GM19372 (cell line): ENCODE results near the gene PDE9A.
"Not testable (repeated sequence)": the region's sequence is repeated elsewhere in the genome, so short reads cannot be mapped to it uniquely, and the experiment has no call there.

Source experiments
- ATAC-seq: cut with Tn5 transposase; IDR thresholded peaks from one replicate; pipeline ENCODE4 v1.9.1; 2021; ENCODE audit warnings: mild to moderate bottlenecking, low read depth, moderate library complexity; ENCODE audit not compliant: unreplicated experiment

PDE9A gene

DNA sequence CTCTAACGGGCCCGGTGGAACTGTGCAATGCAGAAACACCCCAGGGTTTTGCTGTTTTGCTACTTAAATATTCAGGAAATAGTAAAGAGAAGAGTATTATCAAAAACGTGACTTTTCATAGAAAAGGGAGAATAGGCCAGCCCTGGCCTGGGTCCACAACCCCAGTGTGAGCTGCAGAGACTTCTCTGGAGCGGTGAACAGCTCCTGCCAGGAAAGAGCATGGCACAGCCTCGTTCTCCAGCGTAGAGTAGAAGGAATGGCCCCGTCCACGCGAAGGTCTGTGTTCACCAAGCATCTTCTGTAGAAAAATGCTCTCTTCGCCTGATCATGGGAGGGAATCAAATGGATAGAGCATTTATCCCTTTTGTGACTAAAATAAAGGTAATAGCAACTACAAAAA, 51.4 kb downstream of the PDE9A start:
- no peak for ATAC-seq

GRCh38 chr21:42705346-42705745, 51.9 kb downstream of the PDE9A start:
- ATAC-seq: no peak

- ATAC-seq: no peak
These were observed 52.4 kb downstream of the PDE9A start for GRCh38 chr21:42705746-42706374.

- no peak for ATAC-seq
These were observed 53.3 kb downstream of the PDE9A start for GRCh38 chr21:42706765-42707164.

GRCh38 chr21:42707207-42707830, 53.9 kb downstream of the PDE9A start:
- no peak for ATAC-seq

DNA sequence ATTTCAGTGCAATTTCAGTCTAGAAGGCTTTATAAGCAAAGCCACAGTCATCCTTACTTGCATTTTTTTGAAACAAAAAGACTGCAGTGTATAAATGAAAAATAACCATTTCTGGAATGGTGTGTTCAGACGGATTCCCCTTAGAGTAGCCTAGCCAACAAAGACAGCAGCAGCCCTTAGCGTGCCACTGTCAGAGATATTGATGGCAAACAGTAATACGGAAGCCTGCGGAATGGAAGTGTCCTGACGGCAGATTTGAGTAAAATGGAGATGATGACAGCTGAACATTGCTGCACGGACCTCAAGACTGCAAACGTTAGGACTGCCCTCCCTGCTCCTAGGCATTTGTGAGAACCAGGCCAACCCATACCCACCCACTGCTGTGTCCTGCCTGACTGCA, 54.7 kb downstream of the PDE9A start:
- ATAC-seq: no peak

GRCh38 chr21:42708916-42709315, 55.5 kb downstream of the PDE9A start:
- ATAC-seq: not testable (repeated sequence)

DNA sequence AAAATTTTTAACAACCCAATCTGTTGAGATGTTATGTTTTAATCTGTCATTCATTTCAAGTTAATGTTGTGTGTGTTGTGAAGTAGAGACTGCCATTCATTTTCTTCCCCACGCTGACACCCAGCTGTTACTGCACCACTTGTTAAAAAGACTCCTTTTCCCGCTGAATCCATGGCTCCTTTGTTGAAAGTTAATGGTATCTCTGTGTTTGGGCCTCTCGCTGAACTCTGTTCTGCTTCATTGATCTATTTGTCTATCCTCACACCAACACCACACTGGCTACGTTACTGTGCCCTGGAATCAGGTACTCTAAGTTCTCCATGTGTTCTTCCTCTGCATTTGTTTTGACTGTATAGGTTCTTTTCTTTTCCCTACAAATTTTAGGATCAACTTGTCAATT, 58.2 kb downstream of the PDE9A start:
- no peak for ATAC-seq

- not testable (repeated sequence) for ATAC-seq
These were observed 62.0 kb downstream of the PDE9A start for GRCh38 chr21:42715427-42715826.

DNA sequence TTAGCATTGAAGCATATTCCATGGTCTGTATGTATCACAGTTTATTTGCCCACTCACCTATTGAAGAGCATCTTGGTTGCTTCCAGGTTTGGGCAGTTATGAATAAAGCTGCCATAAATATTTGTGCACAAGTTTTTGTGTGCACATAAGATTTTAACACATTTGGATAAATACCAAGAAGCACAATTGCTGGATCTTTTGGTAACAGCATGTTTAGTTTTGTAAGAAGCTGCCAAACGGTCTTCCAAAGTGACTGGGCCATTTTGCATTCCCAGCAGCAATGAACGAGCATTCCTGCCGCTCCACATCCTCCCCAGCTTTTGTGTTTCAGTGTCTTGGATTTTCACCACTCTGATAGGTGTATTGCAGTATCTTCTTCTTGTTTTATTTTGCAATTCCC, 62.7 kb downstream of the PDE9A start:
- ATAC-seq: no peak

DNA sequence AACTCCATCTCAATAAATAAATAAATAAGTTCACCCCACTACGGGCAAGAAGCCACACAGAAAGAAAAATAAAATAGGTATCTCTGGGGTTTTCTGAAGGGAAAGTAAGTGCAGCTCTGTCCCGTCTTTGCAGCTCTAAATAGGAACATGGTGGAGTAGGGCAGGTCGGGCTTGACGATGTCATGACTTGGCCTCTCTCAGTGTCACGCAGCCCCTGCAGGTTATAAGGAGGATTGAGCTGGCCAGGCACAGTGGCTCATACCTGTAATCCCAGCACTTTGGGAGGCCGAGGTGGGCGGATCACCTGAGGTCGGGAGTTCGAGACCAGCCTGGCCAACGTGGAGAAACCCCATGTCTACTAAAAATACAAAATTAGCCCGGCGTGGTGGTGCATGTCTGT, 67.1 kb downstream of the PDE9A start:
- ATAC-seq: not testable (repeated sequence)

- ATAC-seq: no peak
These were observed 68.0 kb downstream of the PDE9A start for GRCh38 chr21:42721341-42721824.

DNA sequence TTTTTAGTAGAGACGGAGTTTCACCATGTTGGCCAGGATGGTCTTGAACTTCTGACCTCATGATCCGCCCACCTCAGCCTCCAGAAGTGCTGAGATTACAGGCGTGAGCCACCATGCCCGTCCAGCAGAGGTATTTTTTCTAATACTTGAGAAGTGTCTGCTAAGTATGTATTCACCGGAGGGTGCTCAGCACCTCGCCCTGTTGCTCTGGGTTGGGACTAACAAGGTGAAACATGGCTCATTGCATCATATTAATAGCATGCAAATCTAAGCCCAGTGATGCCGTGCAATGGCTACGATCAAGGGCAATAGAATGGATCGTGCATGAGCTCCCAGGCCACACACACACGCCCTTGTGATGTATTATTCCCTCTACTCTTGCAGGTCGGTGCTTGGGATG, 68.7 kb downstream of the PDE9A start:
- no peak for ATAC-seq

DNA sequence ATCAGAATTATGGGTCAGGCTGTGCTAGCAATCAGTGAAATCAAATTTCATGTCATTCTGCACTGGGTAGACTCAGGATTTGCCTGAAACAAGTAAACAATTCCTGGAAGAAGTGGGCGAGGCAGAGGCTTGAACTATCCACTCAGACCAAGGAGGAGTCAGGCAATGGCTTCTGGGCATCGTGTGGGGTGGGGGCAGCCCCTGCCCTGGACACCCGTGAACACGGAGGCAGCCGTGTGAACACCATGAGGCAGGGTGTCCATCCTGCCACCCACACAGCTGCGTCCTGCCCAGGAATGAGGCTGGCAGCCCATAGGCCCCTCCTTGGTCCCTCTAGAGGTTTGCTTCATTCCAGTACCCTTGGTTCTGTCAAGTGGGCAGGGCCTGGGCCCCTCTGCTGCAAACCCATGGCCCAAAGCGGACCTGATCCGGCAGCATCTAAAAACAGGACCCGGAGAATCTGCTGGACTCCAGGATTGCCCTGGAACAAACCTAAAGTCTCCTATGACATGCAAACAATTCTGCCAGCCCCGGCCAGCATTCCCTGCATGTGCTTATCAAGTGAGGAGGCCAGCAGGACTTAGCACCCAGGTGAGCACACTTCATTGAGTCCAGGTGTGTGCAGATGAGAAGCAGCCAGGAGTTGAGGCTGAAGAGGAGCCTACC, 69.5 kb downstream of the PDE9A start:
- no peak for ATAC-seq

- ATAC-seq: no peak
These were observed 71.0 kb downstream of the PDE9A start for GRCh38 chr21:42724226-42724920.

DNA sequence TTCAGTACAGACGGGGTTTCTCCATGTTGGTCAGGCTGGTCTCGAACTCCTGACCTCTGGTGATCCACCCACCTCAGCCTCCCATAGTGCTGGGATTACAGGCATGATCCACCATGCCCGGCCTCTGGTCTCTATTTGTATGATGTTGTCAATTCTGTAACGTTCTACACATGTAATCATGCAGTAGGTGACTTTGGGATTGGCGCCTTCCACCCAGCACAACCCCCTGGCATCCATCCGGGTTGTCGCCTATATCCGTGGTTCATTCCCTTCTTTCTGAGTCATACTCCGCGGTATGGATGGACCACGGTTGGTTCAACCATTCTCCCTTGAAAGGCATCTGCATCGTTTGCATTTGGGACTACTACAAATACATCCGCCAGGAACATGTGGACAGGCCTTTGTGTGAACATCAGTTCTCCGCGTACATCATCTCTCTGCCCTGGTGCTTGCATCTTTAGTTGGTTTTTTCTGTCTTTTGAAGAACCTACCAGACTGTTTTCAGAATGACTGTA, 72.1 kb downstream of the PDE9A start:
- ATAC-seq: no peak

DNA sequence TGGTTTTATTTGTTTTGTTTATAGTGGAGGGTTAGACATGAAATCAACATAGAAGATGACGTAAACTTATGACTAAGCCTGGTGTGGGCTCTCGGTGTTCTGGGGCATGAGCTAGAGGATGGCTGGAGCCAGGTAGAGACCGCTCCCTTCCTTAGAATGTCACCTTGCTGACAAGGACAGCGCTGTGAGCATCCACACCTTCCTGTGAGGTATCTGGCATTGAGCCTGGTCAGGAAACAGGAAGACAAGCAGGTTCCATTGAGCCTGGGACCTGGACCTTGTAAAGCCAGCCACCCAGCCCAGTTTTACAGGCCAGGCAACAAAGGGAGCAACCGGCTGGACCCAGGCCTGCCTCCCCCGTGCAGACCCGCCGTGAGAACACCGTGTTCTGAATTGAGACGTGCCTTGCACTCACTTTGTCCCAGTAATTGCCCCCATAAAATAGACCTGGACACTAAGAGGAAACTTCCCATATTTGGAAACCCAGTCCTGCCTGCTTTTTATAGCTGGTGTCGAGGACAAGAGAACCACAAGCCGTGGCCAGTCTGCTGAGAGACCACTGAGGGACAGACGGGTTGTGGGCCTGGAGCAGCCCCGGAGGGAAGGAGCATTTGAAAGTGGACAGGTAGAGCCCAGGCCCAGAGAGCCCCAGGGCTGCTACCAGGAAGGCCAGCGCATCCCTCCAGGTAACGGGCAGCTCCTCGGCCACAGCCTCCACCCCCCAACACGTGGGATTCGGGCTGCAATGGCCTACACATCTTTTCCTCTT, 78.0 kb downstream of the PDE9A start:
- no peak for ATAC-seq

GRCh38 chr21:42732033-42732410, 78.6 kb downstream of the PDE9A start:
- ATAC-seq: no peak

DNA sequence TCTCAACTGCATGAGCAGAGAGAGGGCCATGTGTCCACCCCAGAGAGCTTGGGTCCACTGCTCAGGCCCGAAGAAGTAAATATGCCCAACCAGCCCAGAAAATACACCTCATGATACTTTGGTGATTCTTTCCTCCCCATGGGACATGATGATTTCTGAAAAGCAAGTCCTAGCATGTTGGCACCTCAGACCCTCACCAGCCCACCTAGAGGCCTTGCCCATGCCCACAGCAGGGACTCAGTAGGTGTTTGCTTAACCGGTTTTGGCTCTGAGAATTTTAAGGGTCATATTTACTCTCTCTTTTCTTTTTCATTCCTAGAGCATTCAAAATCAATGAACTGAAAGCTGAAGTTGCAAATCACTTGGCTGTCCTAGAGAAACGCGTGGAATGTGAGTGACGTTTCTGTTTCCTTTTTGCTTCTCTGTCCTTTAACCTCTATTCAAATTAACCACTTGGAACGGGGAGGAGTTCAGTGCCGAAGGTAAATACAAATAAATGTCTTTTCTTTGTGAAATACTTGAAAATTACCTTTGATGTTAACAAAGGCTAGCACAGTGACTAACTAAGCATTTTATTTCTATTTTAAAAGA, 79.7 kb downstream of the PDE9A start:
- no peak for ATAC-seq

- no peak for ATAC-seq
These were observed 80.5 kb downstream of the PDE9A start for GRCh38 chr21:42733874-42734273.
